HG03378 (cell line): ENCODE results near the gene TRAM2.

ENCODE experiments used
- ATAC-seq: cut with Tn5 transposase; IDR thresholded peaks from one replicate; pipeline ENCODE4 v1.9.1; 2021; ENCODE audit warnings: mild to moderate bottlenecking, moderate library complexity; ENCODE audit not compliant: unreplicated experiment

The TRAM2 gene

DNA sequence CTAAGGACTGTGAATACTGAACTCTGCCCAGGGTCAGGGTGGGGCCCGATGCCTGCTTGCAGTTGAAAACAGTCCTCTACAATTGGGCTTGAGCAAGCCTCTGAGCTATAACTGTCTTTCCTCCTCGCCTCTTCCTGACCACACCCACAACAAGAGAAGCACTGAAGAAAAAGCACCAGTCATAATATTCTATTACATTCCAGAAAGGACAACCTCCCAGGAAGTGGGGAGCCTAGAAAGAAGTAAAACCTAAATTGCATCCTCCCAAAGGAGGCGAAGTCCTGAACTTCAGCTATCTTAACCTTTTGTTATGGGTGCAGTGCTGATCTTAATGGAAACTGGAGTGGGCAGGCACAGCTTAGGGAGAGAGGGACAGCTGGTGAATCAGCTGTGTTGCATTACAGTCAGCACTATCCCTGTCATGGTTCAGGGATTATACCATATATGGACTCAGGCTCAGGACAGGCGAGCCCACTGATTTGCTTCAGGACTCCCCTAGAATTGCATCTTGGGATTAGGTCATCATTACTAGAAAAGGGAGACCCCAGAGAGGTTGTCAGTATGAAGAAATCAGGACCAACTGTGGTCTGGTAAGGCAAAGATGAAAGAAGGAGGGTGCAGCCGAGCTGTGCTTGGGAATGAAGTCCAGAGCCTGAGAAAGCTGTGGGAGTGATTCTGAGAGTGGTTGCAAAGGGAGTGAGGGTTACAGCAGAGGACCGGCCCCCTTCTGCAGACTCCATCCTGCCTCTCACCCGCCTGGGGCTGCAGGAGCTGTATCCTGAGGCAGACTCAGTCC, 18.3 kb upstream of the TRAM2 start:
- peak; percentile 75 for ATAC-seq

DNA sequence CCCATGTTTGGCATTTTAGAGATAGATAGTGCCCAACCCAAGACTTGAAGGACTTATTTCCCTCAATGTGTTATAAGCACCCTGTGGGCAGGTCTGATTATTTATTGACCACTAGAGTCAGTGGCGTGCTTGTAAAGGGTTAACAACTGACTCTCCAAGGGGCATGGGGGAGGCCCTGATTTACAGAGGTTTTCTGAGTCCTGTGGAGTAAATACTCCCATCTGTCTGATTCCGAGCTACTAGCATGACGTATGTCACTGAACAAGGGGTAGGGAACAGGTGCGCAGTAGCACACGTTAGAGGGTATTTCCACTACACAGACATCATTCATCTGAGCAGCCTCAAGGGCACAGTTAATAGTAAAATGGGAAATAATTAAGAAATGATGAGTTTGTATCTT, 17.4 kb upstream of the TRAM2 start:
- no peak for ATAC-seq

DNA sequence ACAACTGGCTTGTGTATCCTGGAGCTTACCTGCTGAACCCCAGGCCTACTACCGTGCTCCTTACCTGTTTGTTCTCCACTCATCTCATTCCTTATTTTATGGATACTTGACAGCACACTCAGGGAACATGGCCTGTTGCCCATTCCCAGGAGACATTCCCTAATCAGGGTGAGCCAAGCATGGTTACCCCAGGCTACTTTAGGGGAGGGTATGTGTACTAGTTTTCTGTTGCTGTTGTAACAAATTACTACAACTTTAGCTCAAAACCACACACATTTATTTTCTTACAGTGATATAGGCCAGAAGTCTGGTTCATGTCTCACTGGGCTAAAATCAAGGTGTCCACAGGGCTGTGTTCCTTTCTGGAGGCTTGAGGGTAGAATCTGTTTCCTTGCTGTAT, 15.0 kb upstream of the TRAM2 start:
- ATAC-seq, result no peak

DNA sequence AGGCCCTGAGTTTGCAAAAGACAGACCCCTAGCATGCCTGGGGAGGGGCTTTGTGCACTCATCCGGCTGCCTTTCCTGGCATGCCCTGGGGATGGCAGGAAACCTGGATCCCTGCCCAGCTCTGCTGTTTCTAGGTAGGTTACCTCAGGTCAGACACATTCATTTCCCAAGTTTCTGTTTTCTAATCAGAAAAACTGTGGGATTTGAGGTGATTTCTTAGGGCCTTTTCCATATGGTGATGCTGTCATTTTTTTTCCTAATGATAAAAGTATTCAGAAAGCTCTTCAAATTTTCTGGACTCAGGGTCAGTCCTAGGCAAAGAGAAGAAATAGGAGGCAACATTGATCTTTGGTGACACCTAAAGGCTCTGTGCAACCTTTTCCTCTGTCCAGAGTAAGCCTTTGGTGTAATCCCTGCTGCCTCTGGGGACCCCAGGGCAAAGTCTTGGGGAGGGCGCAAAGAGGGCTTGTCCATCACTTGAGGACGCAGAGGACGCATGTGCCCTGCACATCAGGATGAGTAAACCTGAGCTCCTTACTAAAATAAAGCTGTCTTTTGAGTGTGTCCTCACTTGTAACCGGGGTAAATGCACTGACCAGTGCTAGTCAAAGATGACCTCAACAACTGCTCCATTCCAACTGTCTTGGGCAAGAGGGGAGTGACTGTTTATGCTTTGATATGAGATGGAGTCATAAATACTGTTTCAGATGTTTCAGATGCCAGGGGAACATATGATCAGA, 13.5 kb upstream of the TRAM2 start:
- no peak for ATAC-seq

DNA sequence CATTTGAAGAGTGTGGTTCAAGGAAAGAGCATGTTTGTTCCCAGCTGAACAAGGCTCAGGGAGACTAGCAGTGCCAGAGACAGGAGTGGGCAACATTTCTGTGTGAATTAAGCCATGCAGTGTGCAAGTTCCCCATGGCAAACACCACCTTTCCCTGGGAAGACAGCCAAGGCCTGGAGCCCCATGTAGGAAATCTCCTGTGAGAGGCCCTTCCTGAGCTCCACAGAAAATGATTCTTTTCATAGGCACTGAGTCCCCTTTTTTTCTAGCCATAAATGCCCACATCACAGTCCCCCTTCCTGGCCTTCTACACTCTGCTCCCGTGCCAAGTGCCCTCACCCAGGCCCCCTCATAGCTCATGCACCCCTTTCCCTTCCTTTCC, 11.8 kb upstream of the TRAM2 start:
- no peak for ATAC-seq

DNA sequence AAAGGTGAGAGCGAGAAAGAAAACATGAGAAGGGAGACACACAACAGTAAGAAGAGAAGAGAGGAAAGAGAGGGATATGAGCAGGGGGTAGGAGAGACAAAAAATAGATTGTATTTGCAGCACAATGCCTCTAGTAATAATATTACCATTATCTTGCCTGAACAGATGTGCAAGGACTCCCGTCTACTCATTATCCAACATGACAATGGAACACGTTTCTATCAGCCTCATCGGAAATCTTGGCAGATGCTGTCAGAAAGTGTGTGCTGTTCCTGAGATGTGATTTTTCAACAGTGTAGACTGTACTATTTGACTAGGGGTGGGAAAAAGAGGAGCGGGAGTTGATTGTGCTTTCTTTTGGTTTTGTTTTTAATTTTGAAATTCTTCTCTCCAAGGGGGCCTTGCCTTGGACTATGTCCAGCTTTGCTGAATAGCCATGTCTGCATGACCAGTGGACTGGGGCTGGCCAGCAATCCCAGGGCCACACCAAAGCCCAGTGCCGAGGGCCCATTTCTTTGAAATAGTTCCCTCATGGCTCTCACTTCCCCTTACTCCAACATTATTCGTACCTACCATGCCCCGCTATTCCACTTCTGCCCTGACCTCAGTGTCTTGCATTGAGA, 11.3 kb upstream of the TRAM2 start:
- ATAC-seq, result no peak

DNA sequence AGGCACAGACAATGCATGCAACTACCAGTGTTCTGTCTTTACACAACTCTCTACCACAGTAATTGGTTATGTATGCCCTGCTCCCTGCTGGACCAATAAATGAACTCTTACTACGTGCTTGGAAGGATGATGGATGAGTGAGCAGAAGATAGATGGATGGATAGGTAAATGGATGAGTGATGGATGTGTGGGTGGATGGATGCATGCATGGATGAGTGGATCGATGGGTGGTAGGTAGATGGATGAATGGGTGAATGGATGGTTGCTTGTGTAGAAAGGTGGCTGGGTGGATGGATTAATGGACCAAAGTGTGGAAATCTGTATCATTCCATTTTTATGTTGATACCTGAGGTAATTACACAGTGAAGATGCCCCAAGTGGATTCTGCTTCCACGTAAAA, 10.1 kb upstream of the TRAM2 start:
- ATAC-seq, result no peak

DNA sequence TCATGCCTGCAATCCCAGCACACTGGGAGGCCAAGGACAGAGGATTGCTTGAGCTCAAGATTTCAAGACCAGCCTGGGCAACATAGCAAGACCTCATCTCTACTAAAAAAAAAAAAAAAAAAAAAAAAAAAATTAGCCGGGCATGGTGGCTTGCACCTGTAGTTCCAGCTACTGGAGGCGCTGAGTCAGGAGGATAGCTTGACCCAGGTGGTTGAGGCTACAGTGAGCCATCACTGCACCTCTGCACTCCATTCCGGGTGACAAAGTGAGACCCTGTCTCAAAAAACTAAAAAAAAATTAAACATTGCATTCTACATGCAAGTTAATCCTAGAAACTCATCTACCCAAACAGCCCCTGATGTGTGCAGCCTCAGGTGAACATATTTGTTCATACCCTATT, 7.3 kb upstream of the TRAM2 start:
- no peak for ATAC-seq

DNA sequence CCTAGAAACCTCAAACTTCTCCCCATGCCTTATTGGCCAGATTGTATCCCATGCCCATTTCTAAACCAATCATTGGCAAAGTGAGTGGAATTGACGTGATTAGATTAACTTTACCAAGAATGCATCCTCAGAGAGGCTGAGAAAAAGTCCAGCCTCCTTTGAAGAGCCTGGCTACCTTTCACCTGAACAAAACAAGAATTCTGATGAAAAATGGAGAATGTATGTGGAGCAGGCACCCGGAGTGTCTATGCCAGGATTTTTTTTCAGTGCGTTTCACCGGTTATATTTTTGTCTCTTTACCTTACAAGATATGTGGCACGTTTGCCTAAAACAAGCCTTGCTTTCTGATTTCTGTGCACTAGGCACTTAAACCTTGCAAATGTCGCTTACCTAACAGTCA, 6.1 kb upstream of the TRAM2 start:
- ATAC-seq, result no peak

DNA sequence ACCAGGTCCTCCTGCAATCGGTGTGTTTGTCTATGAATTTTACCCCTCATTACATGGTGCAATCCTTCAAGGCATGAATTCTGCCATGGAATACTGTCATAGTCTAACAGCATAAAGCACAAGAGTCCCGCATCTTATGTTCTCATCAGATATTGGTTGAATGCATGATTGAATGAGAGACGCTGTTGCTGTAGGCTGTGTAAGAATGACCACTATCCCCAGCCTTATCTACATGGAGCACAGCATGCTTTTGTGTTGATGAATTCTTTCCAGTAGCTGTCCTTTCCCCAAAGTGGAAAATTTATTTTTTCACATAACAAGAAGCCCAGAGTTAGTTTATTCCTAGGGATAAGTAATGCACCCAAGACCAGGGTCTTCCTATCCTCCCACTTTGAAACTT, 5.6 kb upstream of the TRAM2 start:
- no peak for ATAC-seq

DNA sequence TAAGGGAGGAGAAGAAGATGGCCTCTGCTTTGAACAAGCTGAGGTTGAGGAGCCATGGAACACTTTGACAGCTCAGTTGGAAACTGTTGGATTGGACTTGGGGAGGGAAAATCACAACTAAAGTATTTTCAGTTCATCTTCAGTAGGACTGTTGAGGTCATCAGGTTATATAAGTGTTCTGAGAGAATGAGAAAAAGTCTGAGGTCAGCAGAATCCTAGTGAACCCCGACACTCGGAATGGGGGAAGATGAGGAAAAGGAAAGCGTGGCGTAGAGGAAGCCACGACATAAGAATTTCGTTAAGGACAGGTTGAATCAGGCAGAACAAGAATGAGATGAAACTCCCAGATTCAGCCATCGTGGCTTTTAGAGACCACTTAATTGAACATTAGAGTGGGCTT, 4.0 kb upstream of the TRAM2 start:
- no peak for ATAC-seq

DNA sequence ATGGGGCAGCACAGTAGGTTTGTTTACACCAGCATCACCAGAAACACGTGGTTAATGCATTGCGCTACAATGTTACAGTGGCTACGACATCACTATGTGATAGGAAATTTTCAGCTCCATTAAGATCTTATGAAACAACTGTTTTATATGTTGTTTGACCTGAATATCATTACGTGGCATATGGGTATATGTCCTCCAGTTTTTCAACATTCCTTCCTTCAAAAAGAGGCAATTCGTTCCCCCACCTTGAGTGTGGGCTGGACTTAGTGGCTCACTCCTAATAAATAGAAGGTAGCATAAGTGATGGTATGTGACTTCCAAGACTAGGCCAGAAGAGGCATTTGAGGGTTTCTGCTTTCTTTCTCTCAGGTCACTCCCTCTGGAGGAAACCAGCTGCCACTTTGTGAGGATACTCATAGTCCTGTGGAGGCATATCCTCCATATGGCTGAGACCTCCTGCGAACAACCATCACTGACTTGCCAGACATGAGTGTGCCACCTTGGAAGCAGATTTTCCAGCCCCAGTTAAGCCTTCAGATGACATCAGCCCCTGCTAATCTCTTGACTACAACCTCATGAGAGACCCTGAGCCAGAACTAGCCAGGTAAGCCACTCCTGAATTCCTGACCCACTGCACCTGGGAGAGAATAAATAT, 2.3 kb upstream of the TRAM2 start:
- no peak for ATAC-seq

DNA sequence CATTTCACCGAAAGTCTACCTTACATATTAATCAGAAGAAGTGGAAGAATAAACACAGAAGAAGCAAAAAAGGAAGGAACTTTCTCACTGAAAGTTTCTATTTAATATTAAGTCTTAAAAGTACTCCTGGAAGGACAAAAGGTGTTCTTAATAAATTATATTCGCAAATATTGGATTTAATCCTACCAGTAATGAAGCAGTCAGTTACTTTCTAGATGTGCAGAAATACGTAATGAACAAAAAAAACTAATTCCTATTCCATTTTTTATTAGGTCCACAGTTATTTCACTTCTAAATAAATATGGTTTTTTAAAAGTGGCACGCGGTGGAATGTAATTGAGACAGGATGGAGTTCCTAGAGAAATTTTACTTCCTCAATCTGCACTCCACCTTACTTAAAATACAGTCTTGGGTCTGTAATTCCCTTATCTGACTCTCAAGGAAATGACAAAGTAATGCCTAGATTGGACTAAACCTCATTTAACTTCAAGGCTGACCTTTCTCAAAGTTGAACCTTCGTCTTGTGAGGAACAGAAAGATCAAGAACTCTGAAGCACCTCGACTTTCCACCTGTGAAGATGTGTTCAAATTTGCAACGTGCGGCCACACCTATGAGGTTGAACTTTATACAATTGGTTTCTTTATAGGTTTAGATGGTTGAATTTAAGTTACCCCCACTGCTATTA, 1.1 kb upstream of the TRAM2 start:
- ATAC-seq, result no peak

DNA sequence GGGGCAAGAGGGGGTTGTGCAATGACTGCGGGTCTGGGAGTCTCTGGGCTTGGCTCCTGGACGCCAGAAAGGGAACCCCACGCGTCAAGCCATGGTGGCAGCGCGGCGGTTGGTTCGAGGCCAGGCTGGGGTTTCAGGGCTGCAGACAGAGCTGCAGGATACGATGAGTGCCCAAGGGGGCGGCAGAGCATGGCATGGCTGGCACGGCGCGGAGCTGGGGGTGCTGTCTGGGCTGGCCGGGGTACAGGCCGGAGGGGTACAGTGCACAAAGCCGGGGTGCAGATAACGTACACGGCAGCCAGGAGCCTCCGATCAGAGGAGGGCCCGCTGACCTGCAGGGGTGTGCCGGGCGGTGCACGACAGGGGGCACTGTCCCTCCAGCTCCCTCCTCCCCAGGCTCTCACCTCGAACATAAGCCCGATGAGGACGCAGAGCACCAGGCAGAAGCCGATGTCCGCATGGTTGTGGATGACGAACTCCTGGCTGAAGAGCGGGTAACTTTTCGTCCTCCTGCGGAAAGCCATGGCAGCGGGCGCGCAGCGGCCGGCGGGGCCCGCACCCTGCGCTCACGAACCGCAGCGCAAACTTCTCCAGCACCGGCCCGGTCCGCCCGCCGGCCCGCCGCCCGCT, 353 bp downstream of the TRAM2 start:
- ATAC-seq, result peak; percentile 47

DNA sequence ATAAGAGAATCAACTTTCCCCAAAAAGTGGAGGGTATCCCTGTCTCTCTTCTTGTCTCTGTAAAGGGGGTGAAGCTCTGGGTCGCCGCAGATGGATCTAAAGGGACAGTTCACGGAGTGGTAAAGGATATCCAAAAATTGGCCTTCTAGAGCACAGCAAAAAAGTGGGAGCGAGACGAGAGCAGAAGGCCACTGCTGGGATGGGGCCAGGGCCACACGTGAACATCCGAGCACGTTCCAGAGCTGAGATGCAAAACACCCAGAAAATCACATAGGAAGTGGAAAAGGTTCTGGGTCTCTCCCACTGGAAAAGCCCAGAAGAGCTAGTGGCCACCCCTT, 837 bp downstream of the TRAM2 start:
- ATAC-seq, result no peak

DNA sequence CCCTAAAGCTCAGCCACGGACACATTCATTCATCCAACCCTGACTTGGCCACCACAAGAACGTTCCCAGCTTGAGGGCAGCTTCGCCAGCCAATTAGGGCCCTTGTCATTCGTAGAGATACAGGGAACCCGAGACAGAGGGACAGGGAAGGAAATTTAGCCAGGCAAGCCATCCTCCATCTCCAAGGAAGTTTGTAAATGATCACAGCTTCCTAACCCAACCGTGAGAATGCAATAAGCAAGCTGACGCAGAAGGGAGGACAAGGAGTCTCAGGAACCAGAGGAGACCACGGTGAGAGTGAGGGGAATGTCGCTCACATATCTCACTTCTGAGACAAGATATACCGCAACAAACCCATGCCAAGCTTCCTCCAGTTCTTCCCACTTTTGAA, 1.4 kb downstream of the TRAM2 start:
- no peak for ATAC-seq

DNA sequence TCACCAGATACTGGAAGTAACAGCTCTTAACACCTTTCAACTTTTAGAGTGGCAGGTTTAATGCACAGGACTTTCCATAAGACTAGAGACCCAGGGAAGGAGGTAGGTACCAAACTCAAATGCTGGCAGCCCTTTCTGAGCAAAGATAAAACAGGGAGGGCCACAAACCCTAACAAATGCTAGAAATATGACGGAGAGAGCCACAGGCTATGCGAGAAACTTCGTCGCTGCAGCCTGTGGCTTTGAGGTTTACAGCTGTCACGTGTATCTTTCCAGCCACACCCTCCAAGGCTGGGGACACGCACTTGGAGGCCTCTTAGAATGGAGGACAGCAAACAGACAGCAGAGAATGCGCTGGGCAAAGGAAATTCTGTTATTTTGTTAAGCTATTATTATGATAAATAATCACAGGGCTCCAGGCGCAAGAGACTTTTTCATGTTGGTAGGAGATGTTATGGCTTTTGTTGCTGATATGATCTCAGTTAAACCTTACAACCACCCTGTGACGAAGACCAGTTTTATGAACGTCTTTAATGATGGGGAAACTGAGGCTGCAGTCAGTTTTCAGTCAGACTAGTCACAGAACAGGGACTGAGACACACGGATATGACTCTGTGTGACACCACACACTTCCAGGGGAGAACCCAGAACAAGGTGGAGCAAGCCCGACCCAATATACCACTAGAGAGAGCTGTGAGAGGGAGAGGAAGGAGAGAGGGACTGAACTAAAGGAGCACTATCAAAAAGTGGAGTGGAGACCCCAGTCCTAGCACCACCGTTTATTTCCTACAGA, 2.0 kb downstream of the TRAM2 start:
- peak; percentile 57 for ATAC-seq

DNA sequence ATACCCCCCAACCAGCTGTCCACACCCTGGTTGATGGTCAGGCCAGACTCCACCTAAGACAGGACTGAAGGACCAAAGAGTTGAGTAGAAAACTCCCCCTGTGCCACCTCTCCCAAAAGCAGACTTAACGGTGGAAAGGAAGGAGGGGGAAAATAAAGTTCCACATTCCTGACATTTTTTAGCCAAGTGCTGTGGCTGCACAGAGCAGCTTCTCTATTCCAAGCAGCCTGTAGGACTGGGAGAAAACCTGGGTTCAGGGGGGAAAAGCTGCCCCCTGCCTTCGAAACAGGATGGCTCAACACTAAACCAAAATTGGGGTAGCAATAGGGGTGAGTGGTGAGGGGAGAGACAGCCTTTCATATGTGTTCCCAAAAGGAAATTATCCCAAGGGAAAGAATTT, 3.6 kb downstream of the TRAM2 start:
- no peak for ATAC-seq

DNA sequence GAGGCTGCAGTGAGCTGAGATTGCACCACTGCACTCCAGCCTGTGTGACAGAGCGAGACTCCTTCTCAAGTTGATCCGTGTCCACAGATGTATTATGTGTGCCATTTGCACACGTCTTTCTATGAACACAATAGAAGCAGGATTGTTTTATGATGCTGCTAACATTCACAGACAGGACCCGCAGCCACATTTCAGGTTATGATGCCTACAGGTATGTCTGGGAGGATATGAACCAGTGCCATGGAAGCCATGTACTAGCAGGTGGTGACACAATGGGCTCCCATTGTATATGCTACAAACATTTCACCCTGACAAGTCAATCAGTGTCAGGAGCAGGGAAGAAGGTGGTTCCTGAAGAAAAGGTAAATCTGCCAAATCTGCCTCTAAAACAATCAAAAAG, 4.3 kb downstream of the TRAM2 start:
- ATAC-seq, result no peak
